Suprapubic skin (tissue), 4 donors: ENCODE data around the gene ATG2B.
A peak's percentile ranks its signal among the peaks of the same experiment; 100 is the strongest.

Experiments used
- POLR2A ChIP-seq, 2 donors: fragments of 450-650 bp; IDR thresholded peaks; one replicate each; pipeline ENCODE4 v1.6.1; 2017; ENCODE audit warnings: antibody characterized with exemption in 2 of 2, mild to moderate bottlenecking in 2 of 2, moderate library complexity in 2 of 2
- POLR2AphosphoS5 ChIP-seq, 3 donors: sonication (generic); formaldehyde crosslinking; IDR thresholded peaks; one replicate each; pipeline ENCODE4 v1.6.1; 2017; ENCODE audit warnings: antibody characterized with exemption in 3 of 3
- TF ChIP-seq, protein P1 (sequence below), 2 donors: fragments of 200-600 bp in 1 of 2; fragments of 450-650 bp in 1 of 2; sonication (generic) in 1 of 2; IDR thresholded peaks; one replicate each; pipeline ENCODE4 v1.5.1; 2016 to 2019; ENCODE audit warnings: antibody characterized with exemption in 2 of 2, mild to moderate bottlenecking in 1 of 2, moderate library complexity in 1 of 2

DNA sequence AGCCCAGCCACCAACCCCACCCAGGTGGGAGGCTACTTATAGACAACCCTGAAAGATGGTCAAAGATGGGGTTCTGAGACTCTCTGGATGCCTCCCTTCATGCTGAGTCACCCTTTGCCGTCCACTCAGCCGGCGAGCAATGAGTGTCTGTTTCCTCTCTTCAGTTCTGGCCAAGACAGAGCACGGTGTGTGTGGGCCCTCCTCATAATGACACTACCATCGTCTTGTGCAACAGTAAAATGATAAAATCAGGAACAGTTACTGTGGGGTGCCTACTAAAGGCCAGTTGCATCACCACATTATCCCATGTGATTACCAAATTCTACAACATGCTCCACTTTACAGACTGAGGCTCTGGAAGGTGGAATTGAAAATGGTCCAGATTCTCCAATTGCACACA is 114.1 kb downstream of the ATG2B start:
- TF ChIP-seq, protein P1, sequence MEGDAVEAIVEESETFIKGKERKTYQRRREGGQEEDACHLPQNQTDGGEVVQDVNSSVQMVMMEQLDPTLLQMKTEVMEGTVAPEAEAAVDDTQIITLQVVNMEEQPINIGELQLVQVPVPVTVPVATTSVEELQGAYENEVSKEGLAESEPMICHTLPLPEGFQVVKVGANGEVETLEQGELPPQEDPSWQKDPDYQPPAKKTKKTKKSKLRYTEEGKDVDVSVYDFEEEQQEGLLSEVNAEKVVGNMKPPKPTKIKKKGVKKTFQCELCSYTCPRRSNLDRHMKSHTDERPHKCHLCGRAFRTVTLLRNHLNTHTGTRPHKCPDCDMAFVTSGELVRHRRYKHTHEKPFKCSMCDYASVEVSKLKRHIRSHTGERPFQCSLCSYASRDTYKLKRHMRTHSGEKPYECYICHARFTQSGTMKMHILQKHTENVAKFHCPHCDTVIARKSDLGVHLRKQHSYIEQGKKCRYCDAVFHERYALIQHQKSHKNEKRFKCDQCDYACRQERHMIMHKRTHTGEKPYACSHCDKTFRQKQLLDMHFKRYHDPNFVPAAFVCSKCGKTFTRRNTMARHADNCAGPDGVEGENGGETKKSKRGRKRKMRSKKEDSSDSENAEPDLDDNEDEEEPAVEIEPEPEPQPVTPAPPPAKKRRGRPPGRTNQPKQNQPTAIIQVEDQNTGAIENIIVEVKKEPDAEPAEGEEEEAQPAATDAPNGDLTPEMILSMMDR (IDR thresholded peaks at IDR 0.05) = no peak
- TF ChIP-seq POLR2A (IDR thresholded peaks at IDR 0.05) (no peak), POLR2AphosphoS5 (IDR thresholded peaks at IDR 0.05) (peak in 2 of 3 donors; percentile 63 to 86)
